Dermis blood vessel endothelial cell (primary cell): ENCODE results near the gene TOP2B. TPM values are rescaled to one million over a fixed set of nuclear protein-coding genes. Genes with fewer than 3 reads are reported as not detected.

Source experiments
- DNase-seq: peaks from one replicate; pipeline ENCODE4 v3.0.0; 2010
- total RNA-seq: library from RNA; depleted of rRNA; stranded (reverse); fragments of >200 nt; gene quantifications from 2 replicates; pipeline ENCODE4 v1.2.3, GENCODE V29; 2014

The TOP2B gene
- total RNA-seq = 95.5 and 163 TPM in 2 replicates

- peak; percentile 98 for DNase-seq
Measured at GRCh38 chr3:25664812-25665314, at the start of gene TOP2B. Gene TOP2B (minus strand): TSS chr3:25664907. CDS start chr3:25664297, 610 bp downstream.

- DNase-seq = no peak
Measured at GRCh38 chr3:25713341-25713985, 48.8 kb upstream of the TOP2B start.

GRCh38 chr3:25711090-25711489 is 46.4 kb upstream of the TOP2B start:
- DNase-seq = no peak

GRCh38 chr3:25708036-25708435 is 43.3 kb upstream of the TOP2B start:
- DNase-seq = no peak

GRCh38 chr3:25707268-25707926 is 42.7 kb upstream of the TOP2B start:
- no peak for DNase-seq

GRCh38 chr3:25706213-25706612 is 41.5 kb upstream of the TOP2B start:
- DNase-seq = no peak

- no peak for DNase-seq
Measured at GRCh38 chr3:25697553-25697952, 32.8 kb upstream of the TOP2B start.

GRCh38 chr3:25695731-25696420 is 31.2 kb upstream of the TOP2B start:
- no peak for DNase-seq

GRCh38 chr3:25693238-25693637 is 28.5 kb upstream of the TOP2B start:
- DNase-seq = no peak

- no peak for DNase-seq
Measured at GRCh38 chr3:25692341-25692740, 27.6 kb upstream of the TOP2B start.

- DNase-seq = no peak
Measured at GRCh38 chr3:25690768-25691533, 26.2 kb upstream of the TOP2B start.

GRCh38 chr3:25689226-25689625 is 24.5 kb upstream of the TOP2B start:
- peak; percentile 33 for DNase-seq

- no peak for DNase-seq
Measured at GRCh38 chr3:25687742-25688141, 23.0 kb upstream of the TOP2B start.

GRCh38 chr3:25686766-25687165 is 22.1 kb upstream of the TOP2B start:
- DNase-seq = no peak

- DNase-seq = no peak
Measured at GRCh38 chr3:25683882-25684281, 19.2 kb upstream of the TOP2B start.

GRCh38 chr3:25683410-25683809 is 18.7 kb upstream of the TOP2B start:
- DNase-seq = no peak

- DNase-seq = no peak
Measured at GRCh38 chr3:25679642-25680302, 15.1 kb upstream of the TOP2B start.

- DNase-seq = no peak
Measured at GRCh38 chr3:25679166-25679565, 14.5 kb upstream of the TOP2B start.

- DNase-seq = no peak
Measured at GRCh38 chr3:25678581-25678980, 13.9 kb upstream of the TOP2B start.

- DNase-seq = no peak
Measured at GRCh38 chr3:25677121-25677520, 12.4 kb upstream of the TOP2B start.

- DNase-seq = no peak
Measured at GRCh38 chr3:25674670-25675069, 10.0 kb upstream of the TOP2B start.

GRCh38 chr3:25673738-25674298 is 9.1 kb upstream of the TOP2B start:
- no peak for DNase-seq
